HepG2 (cell line): Measurements from ENCODE around the gene UQCRFS1. TPM values are rescaled to one million over a fixed set of nuclear protein-coding genes. Genes with fewer than 3 reads are reported as not detected.
A peak's percentile ranks its signal among the peaks of the same experiment; 100 is the strongest.

Experiments
- ARID4A ChIP-seq: sonication (generic); formaldehyde crosslinking; IDR thresholded peaks from 2 replicates; pipeline ENCODE4 v1.5.0; 2020; ENCODE audit warnings: mild to moderate bottlenecking, missing genetic modification reagents, borderline replicate concordance
- ASH2L ChIP-seq: fragments of 300-600, 200-600 bp; sonication (generic); IDR thresholded peaks from 2 replicates; pipeline ENCODE4 v1.7.0; 2017; ENCODE audit warnings: low read depth, mild to moderate bottlenecking, moderate library complexity, mixed read lengths, low read length; ENCODE audit not compliant: insufficient read length
- GABPB1 ChIP-seq: IDR thresholded peaks from 2 replicates; pipeline ENCODE4 v1.6.1; 2016; ENCODE audit warnings: mild to moderate bottlenecking, missing genetic modification reagents, moderate library complexity, missing compliant biosample characterization
- GMEB1 ChIP-seq: sonication (generic); formaldehyde crosslinking; IDR thresholded peaks from 2 replicates; pipeline ENCODE4 v1.5.1; 2020; ENCODE audit warnings: missing genetic modification reagents, mild to moderate bottlenecking, borderline replicate concordance
- MXI1 ChIP-seq: IDR thresholded peaks from 3 replicates; pipeline ENCODE4 v1.6.1; 2012; ENCODE audit warnings: low read depth, low read length, inconsistent platforms, borderline replicate concordance
- NONO ChIP-seq, 2 experiments: fragments of 450-650 bp in 1 of 2; sonication (generic) in 1 of 2; formaldehyde crosslinking in 1 of 2; IDR thresholded peaks in 1 of 2; conservative IDR thresholded peaks in 1 of 2; 2 replicates each; pipeline versions ENCODE4 v1.6.1 to v1.8.0; 2017 to 2022; ENCODE audit warnings: mild to moderate bottlenecking in 1 of 2, missing genetic modification reagents in 1 of 2, moderate library complexity in 1 of 2
- TEAD3 ChIP-seq: optimal IDR thresholded peaks from 2 replicates; pipeline ENCODE3; 2016; ENCODE audit warnings: borderline replicate concordance
- TFDP1 ChIP-seq: IDR thresholded peaks from 2 replicates; pipeline ENCODE4 v1.6.1; 2016; ENCODE audit warnings: missing compliant biosample characterization, missing genetic modification reagents, borderline replicate concordance
- YY1 ChIP-seq: IDR thresholded peaks from 2 replicates; pipeline ENCODE4 v1.6.1; 2011; ENCODE audit warnings: low read length, low read depth, moderate library complexity, mild to moderate bottlenecking; ENCODE audit not compliant: insufficient read depth, insufficient replicate concordance
- ZNF225 ChIP-seq: sonication (generic); formaldehyde crosslinking; IDR thresholded peaks from 2 replicates; pipeline ENCODE4 v1.4.0; 2020; ENCODE audit warnings: mild to moderate bottlenecking, missing genetic modification reagents
- ZNF687 ChIP-seq: sonication (generic); formaldehyde crosslinking; IDR thresholded peaks from 2 replicates; pipeline ENCODE4 v1.5.1; 2020; ENCODE audit warnings: mild to moderate bottlenecking, missing genetic modification reagents, moderate library complexity
- ZSCAN20 ChIP-seq: sonication (generic); formaldehyde crosslinking; IDR thresholded peaks from 2 replicates; pipeline ENCODE4 v1.4.0; 2020; ENCODE audit warnings: missing genetic modification reagents, mild to moderate bottlenecking, borderline replicate concordance
- ZSCAN25 ChIP-seq: sonication (generic); formaldehyde crosslinking; IDR thresholded peaks from 2 replicates; pipeline ENCODE4 v1.8.0; 2022; ENCODE audit warnings: mild to moderate bottlenecking, missing genetic modification reagents
- polyA plus RNA-seq, 8 experiments: library from polyadenylated mRNA; depleted of rRNA in 3 of 8; stranded (reverse) in 7 of 8; unstranded in 1 of 8; fragments of >200 nt; fragmentation: Illumina TruSeq in 4 of 8; extraction: Trizol in 4 of 8; gene quantifications; 2 replicates each; pipeline versions ENCODE4 v1.2.1 to v1.2.3, GENCODE V29; 2011 to 2016; ENCODE audit warnings: low read depth in 4 of 8, missing spikeins in 1 of 8, mixed read lengths in 1 of 8; ENCODE audit not compliant: insufficient read depth in 1 of 8
- total RNA-seq, 5 experiments: library from RNA; depleted of rRNA; stranded (reverse); fragments of >200 nt; fragmentation: Illumina TruSeq; extraction: Trizol; gene quantifications; 2 replicates each; pipeline ENCODE4 v1.2.3, GENCODE V29; 2016; ENCODE audit warnings: low read depth in 1 of 5

The UQCRFS1 gene
- total and polyA plus RNA-seq, 2 of the 13 experiments (the other 11 are each of a cell fraction or from before 2014, with no cell fraction given): 49.5 to 51.1 TPM

- TF ChIP-seq ZNF687 (CRISPR knock-in tag) (peak; percentile 82), YY1 (peak; percentile 81), GMEB1 (CRISPR knock-in tag) (peak; percentile 96), GABPB1 (CRISPR knock-in tag) (peak; percentile 95), ZNF225 (CRISPR knock-in tag) (peak; percentile 80), NONO (IDR thresholded peaks at IDR 0.05) (no peak), NONO (CRISPR knock-in tag; conservative IDR thresholded peaks at IDR 0.05) (peak; percentile 81), ARID4A (CRISPR knock-in tag) (peak; percentile 80; the same call in 1 of the 2 replicates), ASH2L (peak; percentile 70), ZSCAN25 (no peak), TFDP1 (CRISPR knock-in tag) (peak; percentile 71; the same call in 1 of the 2 replicates), ZSCAN20 (0 out of 2 replicates have a peak, but pooled peaks have one; percentile 50), MXI1 (peak; percentile 70; the same call in 1 of the 3 replicates), TEAD3 (CRISPR knock-in tag) (peak; percentile 25)
Observed at GRCh38 chr19:29212648-29213573, at the start of gene UQCRFS1 (continued).
